Measurements from ENCODE around the gene UBR4. TPM values are rescaled to one million over a fixed set of nuclear protein-coding genes. Genes with fewer than 3 reads are reported as not detected.

UBR4 gene
- total and polyA plus RNA-seq, 10 of the 15 experiments (the other 5 are each of a cell fraction or from before 2014, with no cell fraction given) = 34.2 to 124 (median 56.2) TPM

- no peak for TF ChIP-seq SUZ12 (IDR thresholded peaks at IDR 0.05; ENCODE audit: unreplicated experiment)
- peak; percentile 47 for TF ChIP-seq CUX1 (IDR thresholded peaks at IDR 0.05; ENCODE audit: insufficient replicate concordance, low read depth, low read length)
- TF ChIP-seq ZBTB40 (IDR thresholded peaks at IDR 0.05; ENCODE audit: borderline replicate concordance) = peak; percentile 23; the same call in 1 of the 2 replicates
- 0 out of 4 replicates have a peak, but pooled peaks of 1 of the 2 experiments have one; percentile 32 for TF ChIP-seq CEBPB (IDR thresholded peaks at IDR 0.05; ENCODE audit: borderline replicate concordance in 1 of 2, low read depth in 2 of 2, low read length in 2 of 2)
- no peak for TF ChIP-seq KDM1A (IDR thresholded peaks at IDR 0.05; ENCODE audit: borderline replicate concordance)
- TF ChIP-seq IKZF2 (IDR thresholded peaks at IDR 0.05) = peak in 1 of 2 experiments; percentile 11; a peak in 1 of 4 replicates
- no peak for TF ChIP-seq EGR1 (IDR thresholded peaks at IDR 0.05; ENCODE audit: borderline replicate concordance in 1 of 2, low read depth in 2 of 2, low read length in 2 of 2)
- no peak for TF ChIP-seq TCF3 (IDR thresholded peaks at IDR 0.05; ENCODE audit: borderline replicate concordance, insufficient read depth, low read depth, low read length)
- peak in 1 of 2 experiments; percentile 25; a peak in 1 of 4 replicates for TF ChIP-seq EP300 (IDR thresholded peaks at IDR 0.05; ENCODE audit: borderline replicate concordance in 1 of 2, control insufficient read depth in 1 of 2, low read depth in 2 of 2, low read length in 2 of 2)
- TF ChIP-seq MTA2 (IDR thresholded peaks at IDR 0.05; ENCODE audit: low read depth) = peak; percentile 59; the same call in 1 of the 2 replicates
- TF ChIP-seq CREB1 (IDR thresholded peaks at IDR 0.05; ENCODE audit: low read depth) = no peak
- no peak for TF ChIP-seq ATF3 (IDR thresholded peaks at IDR 0.05; ENCODE audit: borderline replicate concordance, extremely low read depth, low read depth, low read length)
- TF ChIP-seq TBL1XR1 (IDR thresholded peaks at IDR 0.05; ENCODE audit: low read depth, low read length) = peak; percentile 63; the same call in 1 of the 2 replicates
- TF ChIP-seq STAT3 (IDR thresholded peaks at IDR 0.05; ENCODE audit: low read depth, low read length) = no peak
- no peak for TF ChIP-seq USF2 (IDR thresholded peaks at IDR 0.05; ENCODE audit: borderline replicate concordance, low read depth, low read length)
These were observed 40.4 kb downstream of the UBR4 start (continued) for GRCh38 chr1:19169642-19170041.

All from GM12878 (cell line).